Lower leg skin (tissue), 3 donors: ENCODE data around the gene TANGO6.

ENCODE experiments used
- CTCF ChIP-seq, 3 donors: fragments of 450-650 bp; IDR thresholded peaks; one replicate each; pipeline ENCODE4 v1.5.1; 2016; ENCODE audit warnings: antibody characterized with exemption in 3 of 3, mild to moderate bottlenecking in 3 of 3, moderate library complexity in 2 of 3
- POLR2A ChIP-seq, 2 donors: fragments of 450-650 bp; IDR thresholded peaks; one replicate each; pipeline ENCODE4 v1.6.1; 2016 to 2017; ENCODE audit warnings: antibody characterized with exemption in 2 of 2, mild to moderate bottlenecking in 1 of 2, moderate library complexity in 1 of 2

GRCh38 chr16:69100071-69100691, 256.9 kb downstream of the TANGO6 start:
- TF ChIP-seq POLR2A (IDR thresholded peaks at IDR 0.05) = no peak
- TF ChIP-seq CTCF (IDR thresholded peaks at IDR 0.05) = no peak
